SK-N-DZ (cell line): Measurements from ENCODE around the gene NR2C1. TPM values are rescaled to one million over a fixed set of nuclear protein-coding genes. Genes with fewer than 3 reads are reported as not detected.
"Not testable (repeated sequence)": the region's sequence is repeated elsewhere in the genome, so short reads cannot be mapped to it uniquely, and the experiment has no call there.

Experiments used
- DNase-seq: peaks from one replicate; pipeline ENCODE4 v3.0.0-alpha.2; 2015; ENCODE audit warnings: low spot score
- polyA plus RNA-seq, 2 experiments: library from polyadenylated mRNA; depleted of rRNA; stranded (reverse); fragments of >200 nt; gene quantifications; 2 replicates each; pipeline ENCODE4 v1.2.3, GENCODE V29; 2014

Gene NR2C1
- polyA plus RNA-seq (2014; cell fraction: cytosol; rRNA removed): 23.5 and 37.3 TPM in 2 replicates
- polyA plus RNA-seq (2014; cell fraction: nucleus; rRNA removed): 254 and 355 TPM in 2 replicates

DNA sequence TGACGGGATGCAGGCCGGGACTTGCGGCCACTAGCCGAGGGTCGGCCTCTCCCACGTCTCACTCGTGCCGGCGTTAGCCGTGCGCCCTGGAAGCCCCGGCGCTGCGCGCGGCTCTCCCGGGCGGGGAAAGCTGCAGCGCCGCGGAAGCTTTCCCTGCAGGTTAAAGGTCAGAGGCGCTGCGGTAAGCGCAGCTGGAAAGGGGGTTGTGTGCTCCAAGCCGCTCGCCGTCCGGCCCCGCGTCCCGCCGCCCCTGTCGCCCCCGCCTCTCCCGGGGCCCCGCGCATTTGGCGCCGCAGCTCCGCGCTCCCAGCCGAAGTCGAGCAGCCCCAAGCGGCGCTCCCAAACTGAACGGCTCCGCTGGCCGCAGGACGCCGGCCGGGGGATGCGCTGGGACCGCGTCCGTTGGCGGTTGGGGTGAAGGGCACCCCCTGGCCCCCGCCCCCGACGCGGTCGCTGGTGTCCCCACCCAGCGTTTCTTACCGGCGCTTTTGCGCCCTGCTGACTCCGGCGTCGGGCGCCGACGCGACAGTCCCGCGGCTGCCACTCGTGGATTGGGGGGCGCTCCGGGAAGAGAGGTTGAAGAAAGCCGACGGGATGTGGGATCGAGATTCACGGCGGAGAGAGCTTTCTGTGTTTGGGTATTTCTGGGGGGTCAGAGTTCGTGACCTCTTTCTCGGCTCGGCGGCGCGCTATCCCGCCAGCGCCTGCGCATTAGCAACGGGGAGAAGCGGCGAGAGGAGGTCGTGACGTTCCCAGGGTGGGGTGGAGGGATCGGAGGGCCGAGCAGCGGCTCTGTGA is at the start of gene NR2C1:
TSS of gene NR2C1 (minus strand) at position 719 of the 798 bp plus-strand sequence. CDS start 6,234 bp downstream, outside the sequence.
- DNase-seq: peak; percentile 95

DNA sequence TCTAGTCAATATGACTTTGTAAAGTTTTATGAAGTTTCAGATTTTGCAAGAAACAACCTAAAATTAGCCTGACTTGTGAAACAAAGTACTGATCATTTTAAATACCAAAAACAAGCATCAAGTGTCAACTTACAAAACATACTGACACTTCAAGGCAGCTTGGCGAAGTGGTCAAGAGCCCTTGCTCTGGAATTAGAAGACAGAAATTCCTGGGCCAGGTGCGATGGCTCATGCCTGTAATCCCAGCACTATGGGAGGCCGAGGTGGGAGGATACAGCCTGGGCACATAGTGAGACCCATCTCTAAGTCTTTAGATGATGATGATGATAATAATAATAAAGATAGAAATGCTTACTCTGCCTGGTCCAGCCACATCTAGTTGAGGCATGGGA is 45.4 kb upstream of the NR2C1 start:
- DNase-seq: no peak

DNA sequence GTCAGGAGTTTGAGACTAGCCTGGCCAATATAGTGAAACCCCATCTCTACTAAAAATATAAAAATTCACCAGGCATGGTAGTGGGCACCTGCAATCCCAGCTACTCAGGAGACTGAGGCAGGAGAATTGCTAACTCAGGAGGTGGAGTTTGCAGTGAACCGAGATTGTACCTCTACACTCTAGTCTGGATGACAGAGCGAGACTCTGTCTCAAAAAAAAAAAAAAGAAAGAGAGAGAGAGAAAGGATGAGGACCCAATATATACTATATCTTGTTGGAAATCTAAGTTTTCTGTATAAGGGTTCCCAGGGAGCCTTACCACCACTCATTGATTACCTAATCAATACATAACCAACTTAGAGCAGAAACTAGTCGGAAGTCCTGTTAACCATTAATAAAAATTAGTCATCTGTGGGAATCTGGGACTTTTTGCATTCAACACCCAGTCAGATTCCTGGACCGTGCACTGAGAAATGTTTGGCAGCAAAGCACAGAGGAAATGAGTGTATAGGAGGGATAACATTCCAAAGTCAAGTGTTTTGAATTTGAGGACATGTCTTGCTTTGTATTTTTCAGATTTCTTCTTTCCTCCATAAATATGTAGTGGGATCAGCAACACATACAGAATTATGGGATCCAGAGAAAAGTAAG is 44.8 kb upstream of the NR2C1 start:
- no peak for DNase-seq

DNA sequence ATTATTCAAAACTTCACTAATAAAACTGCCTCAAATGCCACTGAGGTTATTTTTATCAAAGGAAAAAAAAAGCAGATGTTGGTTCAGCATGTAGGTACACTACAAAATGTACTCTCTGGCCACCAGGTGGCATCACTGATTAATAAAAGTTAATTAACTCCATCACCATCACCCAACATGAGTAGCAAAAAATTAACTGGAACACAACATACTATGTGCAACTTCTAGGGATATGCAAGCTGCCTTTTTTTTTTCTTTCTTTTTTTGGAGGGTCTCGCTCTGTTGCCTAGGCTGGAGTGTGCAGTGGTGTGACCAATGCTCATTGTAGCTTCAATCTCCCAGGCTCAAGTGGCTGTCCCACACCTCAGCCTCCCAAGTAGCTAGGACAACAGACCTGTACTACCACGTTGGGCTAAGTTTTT is 43.8 kb upstream of the NR2C1 start:
- peak; percentile 73 for DNase-seq

DNA sequence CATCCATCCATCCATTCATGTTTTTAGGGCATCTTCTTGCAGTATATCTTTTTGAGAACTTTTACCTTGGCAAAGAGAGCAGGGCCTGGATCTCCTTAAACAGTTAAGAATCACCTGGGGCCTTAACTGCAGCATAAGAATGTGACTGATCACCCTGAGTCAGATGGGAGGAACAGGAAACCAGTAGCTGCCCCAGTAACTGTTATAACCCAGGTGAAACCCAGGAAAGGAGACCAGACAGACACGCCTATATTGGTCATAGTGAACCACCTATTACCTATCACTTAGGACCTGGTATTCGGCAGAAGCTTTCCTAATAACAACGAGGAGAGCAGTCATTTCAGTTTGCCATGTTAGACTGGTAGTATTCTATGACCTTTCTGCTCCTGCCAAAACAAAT is 43.4 kb upstream of the NR2C1 start:
- DNase-seq: no peak

DNA sequence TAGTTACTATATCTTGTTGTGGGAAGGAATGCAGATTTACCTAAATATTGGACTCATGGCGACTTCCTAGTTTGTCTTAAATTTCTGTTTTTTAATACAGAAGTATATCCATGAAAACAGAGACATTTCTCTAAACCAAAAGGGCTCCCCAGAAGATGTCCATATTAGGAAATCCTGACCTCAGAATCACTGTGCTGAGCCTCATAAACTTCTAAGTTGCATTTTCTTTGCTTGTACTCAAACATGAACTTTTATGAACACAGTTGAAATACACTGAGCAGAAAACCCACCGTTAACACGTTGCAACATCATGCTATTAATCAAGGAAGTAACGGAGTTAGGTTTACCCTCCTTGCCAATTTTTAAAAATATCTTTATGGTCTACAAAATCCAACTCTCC is 42.9 kb upstream of the NR2C1 start:
- no peak for DNase-seq

DNA sequence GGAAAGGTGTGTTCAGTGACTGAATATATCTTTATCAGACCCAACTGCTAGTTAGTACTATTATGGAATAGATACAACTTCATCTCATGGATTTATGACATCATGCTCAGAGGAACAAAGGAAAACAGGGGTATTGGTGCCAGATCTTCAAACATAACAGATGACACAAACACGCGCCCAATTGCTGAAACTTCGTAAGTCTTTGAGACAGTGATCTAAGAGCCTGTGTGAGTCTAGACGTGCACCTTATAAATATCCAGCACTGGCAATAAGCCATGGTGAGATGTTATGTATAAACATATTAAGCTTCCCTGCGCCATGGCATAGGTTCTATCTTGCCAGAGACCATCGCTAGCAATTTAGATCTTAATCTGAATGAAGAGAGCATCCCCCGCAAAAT is 42.2 kb upstream of the NR2C1 start:
- no peak for DNase-seq

DNA sequence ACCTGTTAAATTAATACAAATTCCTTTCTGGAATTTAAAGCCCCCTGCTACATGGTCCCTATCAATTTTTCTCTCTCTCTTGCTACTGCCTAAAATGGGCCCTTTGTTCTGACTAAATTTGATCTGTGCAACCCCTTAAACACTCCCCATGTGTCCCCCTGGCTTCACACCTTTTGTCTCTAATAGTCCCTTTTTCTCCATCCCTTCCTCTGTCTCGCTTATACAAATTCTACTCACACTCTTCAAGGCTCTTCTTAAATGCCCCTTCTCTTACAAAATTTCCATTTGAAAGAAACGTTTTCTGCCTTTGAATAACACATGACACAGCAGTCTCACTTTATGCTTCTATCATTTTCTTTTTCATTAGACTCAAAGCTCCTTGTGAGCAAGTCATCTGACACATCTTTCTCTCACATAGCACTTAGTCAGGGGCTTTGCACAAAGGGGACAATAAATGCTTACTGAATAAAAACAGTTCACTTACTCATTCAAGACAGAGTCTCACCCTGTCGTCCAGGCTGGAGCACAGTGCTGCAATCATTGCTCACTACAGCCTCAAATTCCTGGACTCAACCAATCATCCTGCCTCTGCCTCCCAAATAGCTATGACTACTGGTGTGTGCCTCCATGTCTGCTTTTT is 41.5 kb upstream of the NR2C1 start:
- no peak for DNase-seq

DNA sequence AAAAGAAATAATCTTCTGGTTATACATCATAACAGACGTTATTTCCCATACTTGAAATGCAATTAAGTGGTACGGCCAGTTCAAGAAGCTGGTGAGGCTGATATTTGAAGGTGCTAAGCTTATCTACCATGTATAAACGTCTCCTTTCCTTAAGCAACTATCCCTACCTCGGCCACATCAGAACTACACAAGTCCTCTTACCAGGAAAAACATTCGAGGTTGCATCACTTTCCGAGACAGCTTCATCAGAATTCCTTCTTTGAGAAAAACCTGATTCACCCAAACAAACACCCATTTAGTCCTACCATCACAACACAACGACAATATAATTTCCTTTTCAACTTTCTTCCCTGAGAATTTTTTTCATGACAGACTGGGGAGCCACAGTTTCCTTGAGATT is 33.9 kb upstream of the NR2C1 start:
- no peak for DNase-seq

DNA sequence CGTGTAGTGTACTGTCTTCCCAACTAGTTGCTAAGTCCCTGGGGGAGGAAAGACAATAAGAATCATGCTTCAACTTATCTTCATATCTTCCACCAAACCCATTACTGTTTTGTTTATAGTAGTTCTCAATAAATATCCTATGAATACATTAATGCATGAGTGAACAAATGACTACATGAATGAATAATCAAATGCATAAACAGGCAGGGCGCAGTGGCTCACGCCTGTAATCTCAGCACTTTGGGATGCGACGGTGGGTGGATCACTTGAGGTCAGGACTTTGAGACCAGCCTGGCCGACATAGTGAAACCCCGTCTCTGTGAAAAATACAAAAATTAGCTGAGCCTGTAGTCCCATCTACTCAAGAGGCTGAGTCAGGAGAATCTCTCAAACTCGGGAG is 32.1 kb upstream of the NR2C1 start:
- DNase-seq: no peak

DNA sequence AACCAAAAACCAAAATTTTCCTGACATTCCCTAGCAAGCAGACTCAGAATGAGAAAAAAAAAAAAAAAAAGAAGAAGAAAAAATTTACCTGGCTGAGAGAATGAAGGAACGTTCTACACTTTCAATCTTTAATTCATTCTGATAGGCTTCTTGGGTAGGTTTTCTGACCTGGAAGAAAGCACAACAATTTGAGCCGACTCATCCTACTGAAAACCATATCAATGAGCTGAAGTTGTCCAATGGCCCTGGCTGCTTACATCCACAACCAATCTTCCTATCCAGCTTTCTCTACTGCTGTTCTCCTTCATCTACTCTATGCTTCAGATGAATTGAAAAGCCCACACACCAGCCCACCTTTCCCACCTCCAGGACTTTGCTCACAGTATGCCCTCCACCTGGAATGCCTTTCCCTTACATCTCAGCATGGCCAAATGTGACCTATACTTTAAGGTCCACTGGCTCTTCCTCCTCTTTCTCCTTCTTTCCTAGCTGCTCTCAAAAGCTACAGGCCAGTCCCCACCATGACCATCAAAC is 31.6 kb upstream of the NR2C1 start:
- DNase-seq: no peak

DNA sequence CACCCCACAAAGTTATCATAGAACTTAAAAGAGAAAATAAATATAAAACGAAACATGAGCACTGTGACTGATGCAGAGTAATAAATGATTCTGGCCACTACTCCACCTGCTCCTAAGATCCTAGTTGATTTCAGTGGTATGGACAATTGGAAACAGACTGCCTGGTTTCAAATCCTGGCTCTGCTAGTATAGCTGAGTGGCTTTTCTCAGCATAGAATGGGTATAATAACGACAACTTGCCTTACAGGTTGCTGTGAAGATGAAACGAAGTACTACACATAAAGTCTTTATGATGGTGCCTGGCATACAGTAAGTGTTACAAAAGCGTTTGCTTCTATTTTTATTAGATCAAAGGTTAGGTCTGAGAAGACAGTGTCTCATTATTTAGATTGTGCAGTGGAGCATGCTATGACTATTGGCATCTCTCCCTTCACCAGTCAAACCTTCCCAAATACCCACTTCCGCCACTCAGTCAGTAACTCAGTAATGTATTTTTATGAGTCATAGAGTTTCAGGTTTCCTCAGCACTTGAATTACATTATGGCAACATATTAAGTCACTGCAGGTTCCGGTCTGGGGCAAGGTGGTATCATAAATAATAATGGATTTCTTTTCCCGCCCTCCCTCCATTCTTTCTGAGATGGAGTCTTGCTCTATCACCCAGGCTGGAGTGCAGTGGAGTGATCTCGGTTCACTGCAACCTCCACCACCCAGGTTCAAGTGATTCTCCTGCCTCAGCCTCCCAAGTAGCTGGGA is 29.7 kb upstream of the NR2C1 start:
- no peak for DNase-seq

DNA sequence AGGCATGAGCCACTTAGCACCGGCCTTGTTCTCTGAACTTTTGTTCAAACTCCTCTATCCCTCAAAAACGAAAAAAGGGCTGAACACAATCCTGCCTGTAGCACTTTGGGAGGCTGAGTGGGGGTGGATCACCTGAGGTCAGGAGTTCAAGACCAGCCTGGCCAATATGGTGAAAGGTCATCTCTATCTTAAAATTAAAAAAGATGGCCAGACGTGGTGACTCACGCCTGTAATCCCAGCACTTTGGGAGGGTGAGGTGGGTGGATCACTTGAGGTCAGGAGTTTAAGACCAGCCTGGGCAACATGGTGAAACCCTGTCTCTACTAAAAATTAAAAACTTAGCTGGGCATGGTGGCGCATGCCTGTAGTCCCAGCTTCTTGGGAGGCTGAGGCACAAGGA is 28.5 kb upstream of the NR2C1 start:
- DNase-seq: not testable (repeated sequence)

DNA sequence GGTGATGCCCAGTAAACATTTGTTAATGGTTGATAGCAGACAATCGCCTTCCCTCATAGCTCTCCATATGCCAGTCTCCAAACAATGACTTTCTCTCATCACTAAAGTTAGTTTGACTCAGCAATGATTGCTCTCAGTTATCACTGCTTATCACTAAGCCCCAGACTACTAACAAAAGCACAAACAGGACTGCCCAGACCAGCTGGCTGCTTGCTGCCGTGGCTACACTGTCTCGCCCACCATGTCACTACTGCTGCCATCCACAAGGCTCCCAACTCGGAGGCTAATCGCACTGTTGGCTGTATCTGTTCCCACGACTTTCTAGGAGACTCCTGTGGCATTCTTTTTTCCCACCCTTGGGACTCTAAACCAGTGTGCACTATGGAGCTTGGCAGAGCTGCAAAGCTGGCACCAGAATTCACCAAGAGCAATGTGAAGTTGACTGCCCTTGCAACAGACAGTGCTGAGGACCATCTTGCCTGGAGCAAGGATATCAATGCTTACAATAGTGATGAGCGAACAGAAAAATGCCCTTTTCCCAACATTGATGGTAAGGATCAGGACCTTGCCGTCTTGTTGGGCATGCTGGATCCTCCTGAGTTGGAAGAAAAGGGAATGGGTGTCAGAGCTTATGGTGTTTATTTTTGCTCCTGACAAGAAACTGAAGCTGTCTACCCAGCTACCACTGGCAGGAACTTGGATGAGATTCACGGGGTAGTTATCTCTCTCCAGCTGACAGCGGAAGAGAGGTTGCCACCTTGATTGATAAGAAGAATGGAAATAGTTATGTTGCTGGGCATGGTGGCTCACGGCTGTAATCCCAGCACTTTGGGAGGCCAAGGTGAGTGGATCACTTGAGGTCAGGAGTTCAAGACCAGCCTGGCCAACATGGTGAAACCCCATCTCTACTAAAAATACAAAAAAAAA is 27.1 kb upstream of the NR2C1 start:
- DNase-seq: no peak

DNA sequence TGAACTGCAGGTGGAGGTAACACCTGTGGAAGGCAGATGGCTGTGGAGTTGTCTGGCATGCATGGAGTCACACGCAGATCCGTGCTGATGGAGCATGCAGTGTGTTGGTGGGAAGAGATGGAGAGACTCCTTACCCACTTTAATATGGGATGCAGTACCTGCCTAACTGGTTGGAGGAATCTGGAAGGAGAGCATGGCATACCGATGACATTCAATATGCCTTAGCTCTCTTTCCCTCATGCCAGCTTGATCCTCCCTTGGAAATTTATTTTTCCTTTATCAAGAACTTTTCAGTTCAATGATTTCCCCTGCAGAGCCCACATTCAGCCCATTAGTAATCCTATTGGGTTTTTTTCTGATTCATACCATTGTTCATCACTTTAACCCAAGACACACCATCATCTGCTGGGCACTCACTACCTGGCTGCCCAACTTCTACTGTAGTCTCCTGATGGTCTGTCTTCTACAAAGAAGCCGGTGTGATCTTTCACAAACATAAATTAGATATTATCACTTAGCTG is 25.9 kb upstream of the NR2C1 start:
- DNase-seq: no peak

DNA sequence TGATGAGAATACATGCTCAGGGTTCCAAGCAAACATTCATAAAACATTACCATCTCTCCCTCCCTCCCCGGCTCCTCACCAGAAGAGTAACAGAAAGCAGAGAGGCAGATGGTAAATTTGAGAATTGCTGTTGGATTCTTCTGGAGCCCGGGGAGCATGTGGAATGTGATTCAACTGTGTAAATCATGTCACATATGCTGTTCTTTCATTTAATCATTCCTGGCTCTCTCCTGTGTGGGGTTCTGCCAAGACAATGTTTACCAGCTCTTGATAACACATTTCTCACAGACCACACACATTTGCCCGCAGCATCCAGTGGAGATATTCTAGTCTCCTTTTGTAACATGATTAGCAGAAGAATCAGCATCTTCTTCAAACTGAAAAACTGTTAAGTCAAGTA is 23.4 kb upstream of the NR2C1 start:
- no peak for DNase-seq

DNA sequence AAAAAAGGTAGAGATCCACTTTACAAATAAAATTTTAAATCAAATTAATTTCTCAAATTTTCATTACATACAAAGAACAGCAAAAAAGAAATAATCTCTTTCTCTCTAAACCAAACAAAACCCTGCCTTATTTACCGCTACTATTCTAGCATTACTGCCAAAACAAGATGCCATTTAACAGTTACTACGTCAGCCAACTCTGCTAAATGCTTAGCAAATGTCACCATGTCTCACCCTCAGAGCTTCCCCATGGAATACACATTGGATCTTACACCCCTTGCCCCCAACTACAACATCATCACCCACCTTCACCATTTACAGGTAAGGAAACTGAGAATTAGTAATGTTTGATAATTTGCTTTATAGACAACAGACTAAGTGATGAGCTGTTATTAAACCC is 23.0 kb upstream of the NR2C1 start:
- DNase-seq: no peak

DNA sequence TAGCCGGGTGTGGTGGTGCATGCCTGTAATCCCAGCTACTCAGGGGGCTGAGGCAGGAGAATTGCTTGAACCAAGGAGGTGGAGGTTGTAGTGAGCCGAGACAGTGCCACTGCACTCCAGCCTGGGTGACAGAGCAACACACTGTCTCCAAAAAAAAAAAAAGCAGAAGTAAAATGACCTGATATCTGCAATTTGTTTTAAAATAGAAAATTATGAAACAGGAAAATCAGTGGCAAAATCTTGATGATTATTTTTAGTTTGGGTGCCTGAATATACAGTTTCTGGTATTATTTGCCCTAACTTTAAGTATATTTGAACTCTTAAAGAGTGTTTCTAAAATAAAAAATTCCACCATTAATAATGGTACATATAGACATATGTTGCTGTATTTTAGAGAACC is 22.4 kb upstream of the NR2C1 start:
- DNase-seq: not testable (repeated sequence)

DNA sequence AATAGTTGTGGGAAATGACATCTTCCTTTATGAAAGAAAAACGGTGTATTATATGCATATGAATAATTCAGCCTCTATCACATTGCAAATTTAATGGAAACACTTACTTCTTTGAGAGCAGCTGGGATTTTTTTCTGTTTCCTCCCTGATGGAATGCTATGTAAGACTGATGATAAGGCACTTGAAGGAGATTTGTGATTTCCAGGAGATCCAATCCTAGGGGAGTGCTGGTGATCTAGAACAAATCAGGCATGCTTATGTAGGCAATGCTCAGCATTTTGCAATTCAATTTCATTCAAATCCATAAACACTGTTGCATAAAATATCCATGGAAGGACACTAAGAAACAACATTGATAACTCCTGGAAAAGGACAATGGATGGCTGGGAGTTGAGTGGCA is 16.0 kb upstream of the NR2C1 start:
- DNase-seq: no peak

DNA sequence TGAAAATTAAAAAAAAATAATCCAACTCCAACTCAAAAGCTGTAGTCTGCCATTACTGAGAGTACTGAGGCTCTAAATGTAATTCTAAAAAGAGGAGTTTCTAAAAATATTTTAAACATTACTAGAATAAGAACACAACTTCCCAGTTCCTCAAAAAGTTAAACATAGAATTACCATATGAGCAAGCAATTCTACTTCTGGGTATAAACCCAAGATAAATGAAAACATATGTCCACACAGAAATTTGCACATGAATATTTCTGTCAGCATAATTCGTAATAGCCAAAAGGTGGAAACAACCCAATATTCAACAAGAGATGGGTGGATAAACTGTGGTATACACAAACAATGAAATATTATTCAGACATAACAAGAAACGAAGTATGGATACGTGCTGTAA is 15.0 kb upstream of the NR2C1 start:
- DNase-seq: no peak
